GM23338 (cell line): ENCODE data around the gene TERT. TPM values are rescaled to one million over a fixed set of nuclear protein-coding genes. Genes with fewer than 3 reads are reported as not detected.

Experiments
- ATAC-seq: fragments of 200-7000 bp; cut with Tn5 transposase; 3 replicates; pipeline ENCODE4 v1.9.1; 2020
- DNase-seq: peaks from one replicate; pipeline ENCODE4 v3.0.0-alpha.2; 2015; ENCODE audit warnings: low spot score
- H2AFZ ChIP-seq: fragments of 200-600 bp; sonication (generic); 2 replicates; pipeline ENCODE4 v1.8.0; 2016; ENCODE audit warnings: antibody characterized with exemption, mild to moderate bottlenecking, moderate library complexity
- H3F3A ChIP-seq: fragments of 200-600 bp; sonication (generic); replicated peaks from 2 replicates; pipeline ENCODE4 v1.8.0; 2017; ENCODE audit warnings: antibody characterized with exemption, mixed run types, low read depth
- H3K27ac ChIP-seq: fragments of 200-600 bp; sonication (generic); 2 replicates; pipeline ENCODE4 v1.6.1; 2016; ENCODE audit warnings: low read depth
- H3K27me3 ChIP-seq: fragments of 200-600 bp; sonication (generic); 2 replicates; pipeline ENCODE4 v1.8.0; 2016; ENCODE audit warnings: mild to moderate bottlenecking, mixed run types, moderate library complexity; ENCODE audit not compliant: insufficient read depth
- H3K36me3 ChIP-seq: fragments of 200-600 bp; sonication (generic); 2 replicates; pipeline ENCODE4 v1.8.0; 2016; ENCODE audit warnings: mild to moderate bottlenecking; ENCODE audit not compliant: insufficient read depth
- H3K4me1 ChIP-seq: fragments of 200-600 bp; sonication (generic); 2 replicates; pipeline ENCODE4 v1.8.0; 2016; ENCODE audit warnings: mild to moderate bottlenecking, moderate library complexity; ENCODE audit not compliant: insufficient read depth
- H3K4me2 ChIP-seq: fragments of 200-600 bp; sonication (generic); 2 replicates; pipeline ENCODE4 v1.7.1; 2017; ENCODE audit warnings: mixed run types
- H3K4me3 ChIP-seq: fragments of 200-600 bp; sonication (generic); 2 replicates; pipeline ENCODE4 v1.6.1; 2016; ENCODE audit warnings: mixed run types
- H3K79me2 ChIP-seq: fragments of 200-600 bp; sonication (generic); replicated peaks from 2 replicates; pipeline ENCODE4 v1.8.0; 2017; ENCODE audit warnings: mild to moderate bottlenecking; ENCODE audit not compliant: insufficient read depth
- H3K9me2 ChIP-seq: fragments of 200-600 bp; sonication (generic); 2 replicates; pipeline ENCODE4 v1.8.0; 2017; ENCODE audit not compliant: insufficient read depth
- H4K20me1 ChIP-seq: fragments of 200-600 bp; sonication (generic); replicated peaks from 2 replicates; pipeline ENCODE4 v1.8.0; 2017; ENCODE audit warnings: mild to moderate bottlenecking; ENCODE audit not compliant: insufficient read depth
- H3K27ac Mint-ChIP-seq: 2 replicates; pipeline ENCODE4 v1.8.0; 2020; ENCODE audit warnings: inconsistent platforms, mild to moderate bottlenecking, moderate library complexity, mixed read lengths
- H3K27me3 Mint-ChIP-seq: 3 replicates; pipeline ENCODE4 v1.8.0; 2022; ENCODE audit warnings: low read depth, mild to moderate bottlenecking, moderate library complexity, mixed read lengths, inconsistent platforms; ENCODE audit not compliant: insufficient read depth, poor library complexity
- H3K36me3 Mint-ChIP-seq: 3 replicates; pipeline ENCODE4 v1.8.0; 2021; ENCODE audit warnings: low read depth, mild to moderate bottlenecking, inconsistent platforms, moderate library complexity, mixed read lengths
- H3K4me1 Mint-ChIP-seq: 3 replicates; pipeline ENCODE4 v1.8.0; 2020; ENCODE audit warnings: mild to moderate bottlenecking, inconsistent platforms, mixed read lengths
- H3K4me3 Mint-ChIP-seq: 3 replicates; pipeline ENCODE4 v1.8.0; 2021; ENCODE audit warnings: moderate library complexity, mild to moderate bottlenecking, inconsistent platforms, mixed read lengths
- H3K9me3 Mint-ChIP-seq: 3 replicates; pipeline ENCODE4 v1.8.0; 2020; ENCODE audit warnings: moderate library complexity, mild to moderate bottlenecking, inconsistent platforms, mixed read lengths
- CREB1 ChIP-seq: fragments of 250-450 bp; sonication (Bioruptor Pico); IDR thresholded peaks from 2 replicates; pipeline ENCODE4 v1.5.0; 2020; ENCODE audit warnings: low read depth, mild to moderate bottlenecking, moderate library complexity
- ETS1 ChIP-seq: IDR thresholded peaks from 2 replicates; pipeline ENCODE4 v1.6.1; 2016; ENCODE audit warnings: antibody characterized with exemption
- EZH2 ChIP-seq: fragments of 200-600 bp; sonication (generic); IDR thresholded peaks from one replicate; pipeline ENCODE4 v1.8.0; 2017; ENCODE audit warnings: antibody characterized with exemption, mild to moderate bottlenecking, low read depth; ENCODE audit not compliant: unreplicated experiment
- EZH2phosphoT487 ChIP-seq: fragments of 200-600 bp; sonication (generic); IDR thresholded peaks from one replicate; pipeline ENCODE4 v1.8.1; 2018; ENCODE audit warnings: antibody characterized with exemption; ENCODE audit not compliant: unreplicated experiment
- JUNB ChIP-seq: IDR thresholded peaks from one replicate; pipeline ENCODE4 v1.6.1; 2016; ENCODE audit warnings: antibody characterized with exemption; ENCODE audit not compliant: unreplicated experiment
- STAT1 ChIP-seq: IDR thresholded peaks from one replicate; pipeline ENCODE4 v1.6.1; 2016; ENCODE audit warnings: antibody characterized with exemption; ENCODE audit not compliant: unreplicated experiment
- ZNF114 ChIP-seq: fragments of 250-450 bp; sonication (Bioruptor Pico); IDR thresholded peaks from 2 replicates; pipeline ENCODE4 v1.5.0; 2020; ENCODE audit warnings: mild to moderate bottlenecking, moderate library complexity
- polyA plus RNA-seq: library from polyadenylated mRNA; unstranded; fragments of >200 nt; fragmentation: Nextera tagmentation; extraction: Ambion mirVana; gene quantifications from 2 replicates; pipeline ENCODE4 v1.2.1, GENCODE V29; 2016
- total RNA-seq: library from RNA; depleted of rRNA; stranded (reverse); fragments of >200 nt; shearing (Covaris generic); gene quantifications from 2 replicates; pipeline ENCODE4 v1.2.3, GENCODE V29; 2014
- TF ChIP-seq, protein P1 (sequence below): IDR thresholded peaks from one replicate; pipeline ENCODE4 v1.6.1; 2018; ENCODE audit warnings: antibody characterized with exemption; ENCODE audit not compliant: unreplicated experiment
- TF ChIP-seq, protein P2 (sequence below), 2 experiments: fragments of 200-600 bp in 1 of 2; sonication (generic) in 1 of 2; conservative IDR thresholded peaks; 2 replicates each; pipeline versions ENCODE4 v1.5.1 to v1.6.1; 2016 to 2017; ENCODE audit warnings: antibody characterized with exemption in 2 of 2, low read depth in 2 of 2, mild to moderate bottlenecking in 2 of 2, moderate library complexity in 1 of 2

The TERT gene
- total and polyA plus RNA-seq, 2 experiments from 2014 or later: 9.8 to 46.4 TPM

DNA sequence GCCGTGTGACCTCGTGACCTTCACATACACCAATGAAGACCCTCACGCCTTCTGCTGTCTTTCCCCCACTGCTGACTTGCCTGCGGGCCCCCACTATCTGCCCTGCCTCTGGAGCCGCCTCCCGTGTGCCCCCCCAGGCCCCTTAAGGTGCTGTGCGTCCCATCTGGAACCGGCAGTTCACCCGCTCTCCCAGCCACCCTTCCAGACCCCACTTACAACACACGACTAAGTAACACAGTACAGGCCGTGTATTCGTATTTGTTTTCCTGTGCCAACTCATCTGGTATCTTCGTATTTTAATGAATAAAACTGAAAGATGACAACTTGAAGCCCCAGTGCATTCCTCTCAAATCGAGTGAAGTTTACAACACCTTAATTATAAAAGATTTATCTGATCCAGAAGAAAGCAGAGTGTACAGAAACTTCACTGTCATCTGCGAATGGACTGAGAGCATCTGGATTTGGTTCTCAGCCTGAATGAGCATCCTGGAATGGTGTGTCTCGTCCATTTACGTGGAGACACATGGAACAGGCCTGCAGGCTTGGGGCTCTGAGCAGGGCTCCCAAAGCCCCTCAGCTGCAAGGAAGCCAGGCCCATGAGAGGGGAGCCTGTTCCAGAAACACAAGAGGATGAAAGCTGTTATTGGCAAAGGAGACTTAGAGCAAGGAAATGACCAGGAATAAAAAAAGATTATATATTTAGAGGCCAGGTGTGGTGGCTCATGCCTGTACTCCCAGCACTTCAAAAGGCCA lies 21.9 kb upstream of the TERT start (continued):
- TF ChIP-seq ETS1 (no peak), EZH2phosphoT487 (no peak), STAT1 (no peak), JUNB (no peak), CREB1 (CRISPR knock-in tag) (no peak)
- TF ChIP-seq, protein P1, sequence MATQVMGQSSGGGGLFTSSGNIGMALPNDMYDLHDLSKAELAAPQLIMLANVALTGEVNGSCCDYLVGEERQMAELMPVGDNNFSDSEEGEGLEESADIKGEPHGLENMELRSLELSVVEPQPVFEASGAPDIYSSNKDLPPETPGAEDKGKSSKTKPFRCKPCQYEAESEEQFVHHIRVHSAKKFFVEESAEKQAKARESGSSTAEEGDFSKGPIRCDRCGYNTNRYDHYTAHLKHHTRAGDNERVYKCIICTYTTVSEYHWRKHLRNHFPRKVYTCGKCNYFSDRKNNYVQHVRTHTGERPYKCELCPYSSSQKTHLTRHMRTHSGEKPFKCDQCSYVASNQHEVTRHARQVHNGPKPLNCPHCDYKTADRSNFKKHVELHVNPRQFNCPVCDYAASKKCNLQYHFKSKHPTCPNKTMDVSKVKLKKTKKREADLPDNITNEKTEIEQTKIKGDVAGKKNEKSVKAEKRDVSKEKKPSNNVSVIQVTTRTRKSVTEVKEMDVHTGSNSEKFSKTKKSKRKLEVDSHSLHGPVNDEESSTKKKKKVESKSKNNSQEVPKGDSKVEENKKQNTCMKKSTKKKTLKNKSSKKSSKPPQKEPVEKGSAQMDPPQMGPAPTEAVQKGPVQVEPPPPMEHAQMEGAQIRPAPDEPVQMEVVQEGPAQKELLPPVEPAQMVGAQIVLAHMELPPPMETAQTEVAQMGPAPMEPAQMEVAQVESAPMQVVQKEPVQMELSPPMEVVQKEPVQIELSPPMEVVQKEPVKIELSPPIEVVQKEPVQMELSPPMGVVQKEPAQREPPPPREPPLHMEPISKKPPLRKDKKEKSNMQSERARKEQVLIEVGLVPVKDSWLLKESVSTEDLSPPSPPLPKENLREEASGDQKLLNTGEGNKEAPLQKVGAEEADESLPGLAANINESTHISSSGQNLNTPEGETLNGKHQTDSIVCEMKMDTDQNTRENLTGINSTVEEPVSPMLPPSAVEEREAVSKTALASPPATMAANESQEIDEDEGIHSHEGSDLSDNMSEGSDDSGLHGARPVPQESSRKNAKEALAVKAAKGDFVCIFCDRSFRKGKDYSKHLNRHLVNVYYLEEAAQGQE: no peak
- TF ChIP-seq, protein P2, sequence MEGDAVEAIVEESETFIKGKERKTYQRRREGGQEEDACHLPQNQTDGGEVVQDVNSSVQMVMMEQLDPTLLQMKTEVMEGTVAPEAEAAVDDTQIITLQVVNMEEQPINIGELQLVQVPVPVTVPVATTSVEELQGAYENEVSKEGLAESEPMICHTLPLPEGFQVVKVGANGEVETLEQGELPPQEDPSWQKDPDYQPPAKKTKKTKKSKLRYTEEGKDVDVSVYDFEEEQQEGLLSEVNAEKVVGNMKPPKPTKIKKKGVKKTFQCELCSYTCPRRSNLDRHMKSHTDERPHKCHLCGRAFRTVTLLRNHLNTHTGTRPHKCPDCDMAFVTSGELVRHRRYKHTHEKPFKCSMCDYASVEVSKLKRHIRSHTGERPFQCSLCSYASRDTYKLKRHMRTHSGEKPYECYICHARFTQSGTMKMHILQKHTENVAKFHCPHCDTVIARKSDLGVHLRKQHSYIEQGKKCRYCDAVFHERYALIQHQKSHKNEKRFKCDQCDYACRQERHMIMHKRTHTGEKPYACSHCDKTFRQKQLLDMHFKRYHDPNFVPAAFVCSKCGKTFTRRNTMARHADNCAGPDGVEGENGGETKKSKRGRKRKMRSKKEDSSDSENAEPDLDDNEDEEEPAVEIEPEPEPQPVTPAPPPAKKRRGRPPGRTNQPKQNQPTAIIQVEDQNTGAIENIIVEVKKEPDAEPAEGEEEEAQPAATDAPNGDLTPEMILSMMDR (conservative IDR thresholded peaks at IDR 0.05; ENCODE audit: low read depth in 2 of 2): no peak

GRCh38 chr5:1315709-1316587 lies 21.1 kb upstream of the TERT start:
- peak overlapping the region; percentile 68 for H3K4me2 ChIP-seq
- no peaks in the 10 kb centered on the region for H3K79me2 ChIP-seq
- Mint-ChIP-seq H3K4me1 (peaks cover 35% of the 10 kb centered on the region), H3K27ac (peak overlapping the region; percentile 88; the same call in 1 of the 2 replicates), H3K4me3 (peak overlapping the region; percentile 27), H3K9me3 (peaks cover 4% of the 10 kb centered on the region), H3K36me3 (peaks cover 36% of the 10 kb centered on the region; the same call in 2 of the 3 replicates), H3K27me3 (peaks cover 11% of the 10 kb centered on the region)
- H4K20me1 ChIP-seq: peaks cover 4% of the 10 kb centered on the region; the same call in 1 of the 2 replicates
- H3K9me2 ChIP-seq: no peaks in the 10 kb centered on the region
- peak; percentile 85 for DNase-seq
- no peak overlapping the region for H2AFZ ChIP-seq
- H3K27me3 ChIP-seq: no peaks in the 10 kb centered on the region
- H3K36me3 ChIP-seq: no peaks in the 10 kb centered on the region
- peak overlapping the region; percentile 42 for H3K4me3 ChIP-seq
- peaks cover 27% of the 10 kb centered on the region; the same call in 1 of the 2 replicates for H3F3A ChIP-seq
- ATAC-seq: peak; percentile 83
- peaks cover 23% of the 10 kb centered on the region for H3K4me1 ChIP-seq
- H3K27ac ChIP-seq: peak overlapping the region; percentile 93
- TF ChIP-seq STAT1 (no peak), CREB1 (CRISPR knock-in tag) (no peak), ZNF114 (CRISPR knock-in tag) (no peak), EZH2 (no peak)
